HEK293 (cell line): ENCODE measurements around the gene NINL.

Experiments used
- CTCF ChIA-PET: fragments of 350-600 bp; formaldehyde crosslinking; extraction: SDS; loops from one replicate; lab custom pipeline; 2021; ENCODE audit warnings: antibody characterized with exemption; lab: Yijun Ruan, JAX
- POLR2A ChIA-PET: fragments of 300-600 bp; formaldehyde crosslinking; extraction: SDS; loops from one replicate; lab custom pipeline; 2020; ENCODE audit warnings: antibody characterized with exemption, inconsistent platforms; lab: Yijun Ruan, JAX
- H3K27ac ChIP-seq: fragments of 200-500 bp; sonication (Bioruptor generic); 2 replicates; pipeline ENCODE4 v1.5.1; 2014; ENCODE audit warnings: low read depth, low read length, control low read depth, inconsistent platforms; ENCODE audit errors: extremely low read depth
- H3K36me3 ChIP-seq, 2 experiments: fragments of 200-500 bp in 1 of 2; sonication (Bioruptor generic) in 1 of 2; 1 replicate in 1 of 2; 2 replicates in 1 of 2; pipeline ENCODE4 v1.5.1; 2014 to 2017; ENCODE audit warnings: inconsistent platforms in 2 of 2, low read length in 2 of 2; ENCODE audit not compliant: control insufficient read depth in 2 of 2, insufficient read depth in 1 of 2
- H3K4me1 ChIP-seq: fragments of 200-500 bp; sonication (Bioruptor generic); 2 replicates; pipeline ENCODE4 v1.5.1; 2014; ENCODE audit warnings: mild to moderate bottlenecking, low read length, inconsistent platforms; ENCODE audit not compliant: control insufficient read depth, insufficient read depth
- H3K4me3 ChIP-seq: 2 replicates; pipeline ENCODE4 v1.5.1; 2011; ENCODE audit warnings: low read depth, mild to moderate bottlenecking, control low read depth, low read length, moderate library complexity
- H3K9me3 ChIP-seq: fragments of 200-500 bp; sonication (Bioruptor generic); 2 replicates; pipeline ENCODE4 v1.5.1; 2014; ENCODE audit warnings: low read depth, low read length, inconsistent platforms; ENCODE audit not compliant: control insufficient read depth, insufficient read depth
- BCL11B ChIP-seq: fragments of 450-650 bp; formaldehyde crosslinking; IDR thresholded peaks from 2 replicates; pipeline ENCODE4 v1.5.1; 2016; ENCODE audit warnings: low read depth, missing biosample characterization, missing genetic modification characterization
- GLI2 ChIP-seq: fragments of 450-650 bp; formaldehyde crosslinking; IDR thresholded peaks from 2 replicates; pipeline ENCODE4; 2017; ENCODE audit warnings: missing biosample characterization, missing genetic modification characterization, low read depth, borderline replicate concordance
- HIC1 ChIP-seq: fragments of 450-650 bp; formaldehyde crosslinking; IDR thresholded peaks from 2 replicates; pipeline ENCODE4 v1.5.1; 2016; ENCODE audit warnings: missing biosample characterization, missing genetic modification characterization
- HOXC10 ChIP-seq: sonication (generic); formaldehyde crosslinking; IDR thresholded peaks from 2 replicates; pipeline ENCODE4 v1.8.1; 2023; ENCODE audit warnings: mild to moderate bottlenecking, missing genetic modification reagents
- IKZF3 ChIP-seq: fragments of 450-650 bp; IDR thresholded peaks from 2 replicates; pipeline ENCODE4 v1.5.0; 2018; ENCODE audit warnings: missing biosample characterization, mild to moderate bottlenecking, missing genetic modification characterization, moderate library complexity
- PRDM6 ChIP-seq: fragments of 450-650 bp; formaldehyde crosslinking; IDR thresholded peaks from 2 replicates; pipeline ENCODE4 v1.5.1; 2017; ENCODE audit warnings: missing biosample characterization, missing genetic modification characterization
- TCF7L2 ChIP-seq: IDR thresholded peaks from 2 replicates; pipeline ENCODE4 v1.6.1; 2011; ENCODE audit warnings: low read depth, mild to moderate bottlenecking, inconsistent platforms, low read length, moderate library complexity, borderline replicate concordance
- TSHZ1 ChIP-seq: fragments of 450-650 bp; formaldehyde crosslinking; IDR thresholded peaks from 2 replicates; pipeline ENCODE4 v1.5.1; 2016; ENCODE audit warnings: missing biosample characterization, missing genetic modification characterization, borderline replicate concordance
- ZNF350 ChIP-seq: fragments of 450-650 bp; formaldehyde crosslinking; IDR thresholded peaks from 2 replicates; pipeline ENCODE4 v1.5.0; 2017; ENCODE audit warnings: missing biosample characterization, mild to moderate bottlenecking, missing genetic modification characterization
- ZNF354C ChIP-seq: fragments of 450-650 bp; formaldehyde crosslinking; IDR thresholded peaks from 2 replicates; pipeline ENCODE4 v1.5.1; 2016; ENCODE audit warnings: missing biosample characterization, missing genetic modification characterization, low read depth, borderline replicate concordance
- ZNF561 ChIP-seq: fragments of 450-650 bp; IDR thresholded peaks from 2 replicates; pipeline ENCODE4 v1.5.1; 2018; ENCODE audit warnings: missing biosample characterization, missing genetic modification characterization, borderline replicate concordance
- ZNF645 ChIP-seq: fragments of 450-650 bp; formaldehyde crosslinking; IDR thresholded peaks from 2 replicates; pipeline ENCODE4; 2016; ENCODE audit warnings: missing biosample characterization, missing genetic modification characterization
- ZNF660 ChIP-seq: fragments of 450-650 bp; IDR thresholded peaks from 2 replicates; pipeline ENCODE4 v1.5.1; 2018; ENCODE audit warnings: missing biosample characterization, mild to moderate bottlenecking, missing genetic modification characterization
- ZNF843 ChIP-seq: fragments of 450-650 bp; formaldehyde crosslinking; IDR thresholded peaks from 2 replicates; pipeline ENCODE4 v1.5.1; 2016; ENCODE audit warnings: missing biosample characterization, missing genetic modification characterization

The NINL gene

GRCh38 chr20:25510202-25510601 is 75.1 kb downstream of the NINL start:
- CTCF ChIA-PET: no interaction called here

More at GRCh38 chr20:25510202-25510601, 75.1 kb downstream of the NINL start:
- POLR2A ChIA-PET: interaction anchor here (1.1 kb wide), 1 partner anchor 11 kb away, joined by 3 read pairs; no protein-coding TSS in a partner anchor
- Histone ChIP-seq H3K36me3 (peaks cover 0 to 95% of the 10 kb centered on the region in 2 experiments; a peak in 1 of 3 replicates), H3K4me3 (no peak overlapping the region), H3K27ac (no peak overlapping the region), H3K4me1 (no peaks in the 10 kb centered on the region), H3K9me3 (no peaks in the 10 kb centered on the region)
- TF ChIP-seq IKZF3 (tag by site-specific recombination) (no peak), HOXC10 (CRISPR knock-in tag) (no peak), TSHZ1 (tag by site-specific recombination) (no peak), ZNF660 (tag by site-specific recombination) (no peak), ZNF561 (tag by site-specific recombination) (no peak), HIC1 (tag by site-specific recombination) (no peak), ZNF354C (no peak), PRDM6 (tag by site-specific recombination) (no peak), ZNF843 (tag by site-specific recombination) (no peak), ZNF645 (tag by site-specific recombination) (no peak), BCL11B (tag by site-specific recombination) (no peak), TCF7L2 (no peak), GLI2 (tag by site-specific recombination) (no peak), ZNF350 (tag by site-specific recombination) (no peak)
